HG02981 (cell line): ENCODE measurements around the gene C4orf50.
"Not testable (repeated sequence)": the region's sequence is repeated elsewhere in the genome, so short reads cannot be mapped to it uniquely, and the experiment has no call there.

Experiments
- ATAC-seq: cut with Tn5 transposase; IDR thresholded peaks from one replicate; pipeline ENCODE4 v1.9.1; 2021; ENCODE audit warnings: mild to moderate bottlenecking, moderate library complexity; ENCODE audit not compliant: unreplicated experiment

C4orf50 gene

GRCh38 chr4:5952975-5953951 is 65.0 kb downstream of the C4orf50 start:
- ATAC-seq: no peak

- no peak for ATAC-seq
Measured at GRCh38 chr4:5952286-5952974, 65.8 kb downstream of the C4orf50 start.

DNA sequence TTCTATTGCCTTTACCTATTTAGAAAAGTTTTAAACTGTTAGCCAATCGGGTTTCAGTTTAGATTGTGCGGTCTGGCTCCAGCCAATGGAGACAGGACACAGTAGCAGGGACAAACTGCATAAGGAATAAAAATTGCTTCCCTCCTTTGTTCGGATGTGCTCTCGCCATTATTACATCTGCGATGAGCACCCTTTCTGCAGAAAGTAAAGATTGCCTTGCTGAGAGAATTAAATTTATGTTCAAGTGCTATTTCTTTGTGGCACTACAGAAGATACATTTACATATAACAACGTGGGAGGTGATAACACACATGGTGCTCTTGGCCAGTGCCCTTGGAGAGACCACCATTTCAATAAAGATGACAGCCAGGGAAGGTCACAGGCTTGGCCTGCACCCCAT is 71.6 kb downstream of the C4orf50 start:
- not testable (repeated sequence) for ATAC-seq

GRCh38 chr4:5945936-5946335 is 72.3 kb downstream of the C4orf50 start:
- no peak for ATAC-seq

- ATAC-seq: no peak
Measured at GRCh38 chr4:5945171-5945570, 73.1 kb downstream of the C4orf50 start.

DNA sequence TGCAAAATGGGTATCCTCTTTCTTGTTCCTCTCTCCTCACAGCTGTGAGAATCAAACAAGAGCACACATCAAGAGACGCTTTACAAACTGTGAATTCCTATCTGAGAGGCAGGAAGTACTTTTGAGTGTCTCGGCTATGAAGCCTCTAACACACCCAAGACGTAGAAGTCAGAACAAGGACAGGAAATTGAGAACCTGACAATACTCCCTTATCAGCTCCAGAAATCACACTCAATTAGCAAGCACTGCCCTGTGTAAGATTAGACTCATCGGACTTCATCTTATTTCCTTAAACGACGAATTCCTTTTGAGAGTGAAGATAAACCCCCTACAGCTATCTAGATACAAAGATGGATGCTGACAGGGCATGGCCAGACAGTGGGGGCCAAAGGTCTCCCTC is 74.7 kb downstream of the C4orf50 start:
- ATAC-seq: no peak

GRCh38 chr4:5942947-5943346 is 75.3 kb downstream of the C4orf50 start:
- no peak for ATAC-seq

- ATAC-seq: no peak
Measured at GRCh38 chr4:5941601-5942000, 76.6 kb downstream of the C4orf50 start.

GRCh38 chr4:5940470-5941203 is 77.6 kb downstream of the C4orf50 start:
- no peak for ATAC-seq

DNA sequence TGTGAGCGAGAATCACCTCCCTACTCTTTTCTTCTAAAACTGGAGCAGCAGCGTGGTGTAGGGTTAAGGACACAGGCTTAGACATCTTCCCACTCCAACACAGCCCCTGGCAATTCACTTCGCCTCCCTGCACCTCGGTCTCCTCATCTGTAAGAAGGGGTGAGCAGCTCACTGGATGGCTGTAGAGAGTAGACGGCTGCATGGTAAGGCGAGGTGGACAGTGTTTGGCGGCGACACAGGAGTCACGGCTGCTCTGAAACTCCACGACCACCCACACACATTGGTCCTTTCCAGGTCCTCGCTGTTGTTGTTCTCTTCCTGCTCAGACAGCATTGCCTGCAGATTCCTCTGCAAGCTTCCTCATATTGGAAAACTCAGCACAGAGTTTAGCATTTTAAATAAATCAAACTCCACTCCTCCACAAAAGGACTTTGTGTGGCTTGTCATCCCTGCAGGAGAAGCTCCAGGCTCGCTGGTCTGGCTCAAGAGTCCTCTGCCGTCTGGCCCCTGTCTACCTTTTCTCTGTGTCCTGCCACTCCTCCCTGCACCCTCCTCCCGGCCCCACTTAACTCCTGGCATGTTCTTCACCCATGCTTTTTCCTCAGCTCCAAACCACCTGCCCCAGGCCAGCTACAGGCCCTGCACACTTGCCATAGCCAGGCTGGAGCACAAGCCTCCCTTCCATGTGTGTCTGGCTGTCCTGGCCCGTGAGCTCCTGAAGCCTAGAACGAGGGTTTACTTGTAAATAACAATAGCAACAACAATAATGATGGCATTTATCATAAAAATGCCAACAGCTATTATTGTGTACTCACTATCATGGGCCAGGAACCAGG is 84.0 kb downstream of the C4orf50 start:
- no peak for ATAC-seq

DNA sequence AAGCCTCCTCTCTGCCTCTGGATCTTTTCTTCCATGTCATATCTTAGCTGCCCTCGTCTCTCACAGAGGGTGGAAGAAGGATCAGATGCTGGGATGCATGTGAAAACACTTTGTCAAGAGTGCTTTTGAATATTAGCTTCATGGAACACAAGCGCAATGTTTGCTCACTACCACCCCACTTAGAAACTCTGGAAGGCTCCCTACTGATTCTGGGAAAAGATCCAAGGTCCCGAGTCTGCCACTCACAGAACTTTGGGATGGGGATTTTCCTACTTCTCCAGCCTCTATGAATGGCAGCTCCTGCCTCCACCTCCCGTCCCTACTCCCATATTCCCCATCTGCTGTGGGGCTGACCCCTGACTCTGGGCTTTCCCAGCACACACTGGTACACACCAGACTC is 85.1 kb downstream of the C4orf50 start:
- ATAC-seq: no peak

GRCh38 chr4:5932035-5932568 is 86.1 kb downstream of the C4orf50 start:
- no peak for ATAC-seq

DNA sequence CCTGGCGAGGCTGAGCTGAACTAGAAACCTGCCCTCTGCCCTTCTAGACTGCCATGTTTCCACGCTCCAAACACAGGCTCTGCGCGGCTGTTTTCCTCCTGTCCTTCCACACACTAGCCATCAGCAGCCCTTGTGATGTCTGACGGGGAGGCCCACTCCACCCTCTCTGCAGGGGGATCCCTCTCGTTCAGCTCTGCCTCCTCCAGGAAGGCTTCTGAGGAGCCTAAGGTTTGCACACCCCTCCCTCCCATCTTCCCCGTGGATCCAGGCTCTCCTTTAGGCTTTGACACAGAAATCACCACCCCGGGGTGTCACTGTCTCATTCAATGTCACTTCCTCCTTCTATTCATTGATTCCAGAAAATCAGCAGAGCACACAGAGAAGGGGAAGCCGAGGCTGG is 86.7 kb downstream of the C4orf50 start:
- no peak for ATAC-seq

- ATAC-seq: no peak
Measured at GRCh38 chr4:5930876-5931275, 87.4 kb downstream of the C4orf50 start.

- ATAC-seq: no peak
Measured at GRCh38 chr4:5930456-5930855, 87.8 kb downstream of the C4orf50 start.

GRCh38 chr4:5928844-5929420 is 89.3 kb downstream of the C4orf50 start:
- no peak for ATAC-seq

- ATAC-seq: no peak
Measured at GRCh38 chr4:5928274-5928673, 90.0 kb downstream of the C4orf50 start.

DNA sequence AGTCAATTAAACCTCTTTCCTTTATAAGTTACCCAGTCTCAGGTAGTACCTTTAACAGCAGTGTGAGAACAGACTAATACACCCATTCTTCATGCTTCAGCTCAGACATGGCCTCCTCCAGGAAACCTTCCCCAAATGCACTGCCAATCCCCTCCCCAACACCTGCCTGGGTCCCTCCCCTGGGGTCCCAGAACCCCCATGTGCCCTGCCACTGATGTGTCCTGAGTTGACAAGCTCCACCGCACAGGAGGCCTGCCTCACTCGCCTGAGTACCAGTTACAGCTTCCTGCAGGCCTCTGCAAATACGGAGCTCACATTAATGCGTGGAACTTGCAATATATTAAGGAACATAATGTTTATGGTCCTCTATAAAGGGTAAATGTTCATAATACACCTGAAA is 90.5 kb downstream of the C4orf50 start:
- no peak for ATAC-seq

DNA sequence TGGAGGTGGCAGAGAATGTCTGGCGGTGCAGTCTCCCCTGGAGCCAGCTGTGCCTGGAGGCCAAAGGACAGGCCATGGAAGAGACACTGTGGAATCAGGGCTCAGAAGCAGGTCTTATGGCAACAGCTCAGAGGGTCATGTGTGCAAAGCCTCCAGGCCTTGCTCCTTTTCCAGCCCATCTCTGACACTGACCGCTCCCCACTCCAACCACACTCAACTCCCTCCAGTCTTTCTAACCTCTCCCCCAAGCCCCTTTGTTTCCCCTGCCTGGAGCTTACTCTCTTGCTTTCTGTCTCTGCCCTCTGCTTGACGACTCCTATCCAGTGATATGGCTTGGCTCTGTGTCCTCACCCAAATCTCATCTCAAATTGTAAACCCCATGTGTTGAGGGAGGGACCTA is 91.1 kb downstream of the C4orf50 start:
- no peak for ATAC-seq

- ATAC-seq: no peak
Measured at GRCh38 chr4:5926598-5926997, 91.6 kb downstream of the C4orf50 start.
